HG02973 (cell line): ENCODE measurements around the gene ANKS1B.

Source experiments
- ATAC-seq: cut with Tn5 transposase; IDR thresholded peaks from one replicate; pipeline ENCODE4 v1.9.1; 2021; ENCODE audit warnings: moderate library complexity; ENCODE audit not compliant: unreplicated experiment

ANKS1B gene

DNA sequence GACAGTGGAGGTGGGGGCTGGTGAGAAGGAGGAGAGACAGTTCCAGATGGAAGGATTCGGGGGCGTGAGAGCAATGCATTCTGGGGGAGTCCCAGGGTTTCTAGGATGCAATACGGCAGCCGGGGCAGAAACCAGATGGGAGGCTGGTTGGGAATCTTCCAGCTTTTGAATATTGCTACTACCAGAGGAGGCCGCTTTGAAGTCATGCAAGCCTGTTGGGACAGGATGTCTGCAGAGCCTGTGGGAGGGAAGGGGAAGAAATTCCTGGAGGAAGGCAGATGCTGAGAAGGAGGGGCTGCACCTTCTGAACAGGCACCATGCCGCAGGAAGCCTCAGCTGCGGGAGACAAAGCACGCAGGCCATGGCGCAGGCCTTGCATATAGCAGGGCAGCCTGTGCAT is 1234.2 kb downstream of the ANKS1B start:
- ATAC-seq: no peak

GRCh38 chr12:98748463-98748862 is 1236.3 kb downstream of the ANKS1B start:
- no peak for ATAC-seq

DNA sequence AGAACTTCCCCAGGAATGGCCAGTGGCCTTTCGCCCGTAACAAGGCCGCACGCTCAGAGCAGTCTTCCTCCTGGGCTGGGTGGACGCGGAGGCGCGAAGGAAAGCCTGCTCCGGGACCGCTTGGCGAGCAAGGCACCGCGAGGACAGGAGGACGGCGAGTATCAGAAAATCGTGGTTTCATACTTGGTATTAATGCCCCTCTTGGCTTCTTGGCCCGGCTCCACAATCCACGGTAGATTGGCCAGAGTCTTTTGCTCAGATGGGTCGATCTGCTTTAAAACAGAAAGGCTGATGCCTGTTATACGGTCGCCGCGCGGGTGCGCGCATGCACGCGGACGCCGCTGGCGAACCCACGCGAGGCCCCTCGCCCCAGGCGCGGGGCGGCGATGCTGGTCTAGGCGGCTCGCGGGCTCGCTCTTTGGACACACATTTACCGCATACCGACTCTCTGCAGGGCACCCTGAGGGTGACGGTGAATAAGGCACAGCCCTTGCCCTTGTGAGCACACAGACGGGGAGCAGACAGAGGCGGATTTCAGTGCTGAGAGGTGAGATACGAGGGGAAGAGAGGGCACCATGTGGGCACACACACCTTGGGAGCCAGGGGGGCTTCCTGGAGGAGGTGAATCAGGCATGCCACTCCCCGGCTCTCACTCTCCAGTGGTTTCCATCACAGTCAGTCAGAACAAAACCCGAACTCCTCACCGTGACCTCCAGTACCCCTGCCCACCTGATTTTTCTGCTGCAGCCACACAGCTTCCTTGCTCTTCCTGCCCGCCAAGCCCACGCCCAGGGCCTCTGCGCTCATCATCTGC is 1239.0 kb downstream of the ANKS1B start:
- peak; percentile 47 for ATAC-seq

- ATAC-seq: no peak
Observed at GRCh38 chr12:98744680-98745079, 1240.1 kb downstream of the ANKS1B start.

- ATAC-seq: peak; percentile 37
Observed at GRCh38 chr12:98743362-98743953, 1241.3 kb downstream of the ANKS1B start.

DNA sequence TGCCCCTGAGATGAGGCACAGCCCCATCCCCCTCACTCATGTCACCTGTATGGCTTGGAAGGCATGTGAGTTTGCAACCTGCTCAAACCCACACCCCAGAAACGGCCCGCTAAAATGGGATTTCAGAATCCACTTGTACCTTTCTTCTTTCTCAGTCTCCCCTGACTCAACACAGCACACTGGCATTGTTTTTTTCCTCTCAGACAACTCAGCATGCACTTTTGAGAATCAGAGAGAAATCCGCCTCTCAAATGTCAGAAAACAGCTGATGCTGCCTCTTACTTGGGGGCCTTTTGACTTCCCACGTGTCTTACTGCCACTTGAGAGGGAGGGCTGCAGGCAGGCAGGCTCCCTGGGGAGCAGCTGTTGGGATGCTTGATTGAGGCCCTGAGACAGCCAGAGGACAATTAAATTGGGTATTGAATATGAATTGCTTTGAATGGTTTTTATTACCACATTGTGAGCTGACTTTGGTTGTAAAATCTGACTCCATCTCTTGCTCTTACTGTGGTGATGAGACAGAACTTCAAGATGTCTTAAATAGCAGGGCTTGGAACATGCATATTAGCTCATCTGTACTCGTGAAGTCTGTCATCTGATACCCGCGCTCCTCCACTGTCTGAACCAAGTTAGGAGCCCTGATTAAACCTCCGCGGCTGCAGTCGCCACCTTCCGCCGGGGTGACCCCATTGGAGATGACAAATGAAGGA is 1243.0 kb downstream of the ANKS1B start:
- no peak for ATAC-seq

DNA sequence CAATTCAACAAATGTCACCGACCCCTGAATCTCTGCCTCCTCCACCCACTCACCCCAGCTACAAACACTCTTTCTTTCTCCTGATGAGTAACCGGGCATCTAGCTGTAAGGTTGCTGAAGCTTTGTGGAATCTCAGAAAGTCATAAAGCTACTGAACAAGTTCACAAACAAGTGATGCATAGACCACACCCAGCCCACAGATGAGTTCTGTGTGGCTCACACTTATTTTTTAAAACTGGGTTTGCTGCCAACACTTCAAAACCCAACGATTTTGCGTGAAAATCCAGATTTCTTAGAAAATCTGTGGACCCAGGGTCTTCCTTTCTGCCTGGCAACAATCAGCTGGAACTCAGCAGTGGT is 1243.6 kb downstream of the ANKS1B start:
- ATAC-seq: no peak

GRCh38 chr12:98740751-98741150 is 1244.0 kb downstream of the ANKS1B start:
- ATAC-seq: no peak

GRCh38 chr12:98738539-98738938 is 1246.2 kb downstream of the ANKS1B start:
- ATAC-seq: no peak

DNA sequence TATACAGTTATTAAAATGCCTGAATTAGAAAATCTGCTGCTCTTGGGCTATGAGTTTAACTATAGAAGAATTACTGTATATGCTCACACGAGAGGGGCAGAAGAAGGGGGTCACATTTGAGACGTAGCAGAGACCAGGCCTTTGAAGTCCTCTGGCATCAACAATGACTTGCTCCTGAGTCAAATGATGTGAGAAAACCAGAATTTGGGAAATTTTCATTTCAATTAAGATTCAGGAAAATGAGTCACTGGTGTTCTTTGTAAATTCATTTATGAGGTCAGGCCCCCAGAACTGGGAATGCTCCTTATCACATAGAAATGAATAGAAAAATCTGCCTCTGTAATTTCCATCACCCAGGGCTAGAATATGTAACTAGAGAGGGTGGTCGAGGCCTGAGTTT is 1246.7 kb downstream of the ANKS1B start:
- ATAC-seq: no peak

- ATAC-seq: no peak
Observed at GRCh38 chr12:98737322-98737712, 1247.4 kb downstream of the ANKS1B start.

DNA sequence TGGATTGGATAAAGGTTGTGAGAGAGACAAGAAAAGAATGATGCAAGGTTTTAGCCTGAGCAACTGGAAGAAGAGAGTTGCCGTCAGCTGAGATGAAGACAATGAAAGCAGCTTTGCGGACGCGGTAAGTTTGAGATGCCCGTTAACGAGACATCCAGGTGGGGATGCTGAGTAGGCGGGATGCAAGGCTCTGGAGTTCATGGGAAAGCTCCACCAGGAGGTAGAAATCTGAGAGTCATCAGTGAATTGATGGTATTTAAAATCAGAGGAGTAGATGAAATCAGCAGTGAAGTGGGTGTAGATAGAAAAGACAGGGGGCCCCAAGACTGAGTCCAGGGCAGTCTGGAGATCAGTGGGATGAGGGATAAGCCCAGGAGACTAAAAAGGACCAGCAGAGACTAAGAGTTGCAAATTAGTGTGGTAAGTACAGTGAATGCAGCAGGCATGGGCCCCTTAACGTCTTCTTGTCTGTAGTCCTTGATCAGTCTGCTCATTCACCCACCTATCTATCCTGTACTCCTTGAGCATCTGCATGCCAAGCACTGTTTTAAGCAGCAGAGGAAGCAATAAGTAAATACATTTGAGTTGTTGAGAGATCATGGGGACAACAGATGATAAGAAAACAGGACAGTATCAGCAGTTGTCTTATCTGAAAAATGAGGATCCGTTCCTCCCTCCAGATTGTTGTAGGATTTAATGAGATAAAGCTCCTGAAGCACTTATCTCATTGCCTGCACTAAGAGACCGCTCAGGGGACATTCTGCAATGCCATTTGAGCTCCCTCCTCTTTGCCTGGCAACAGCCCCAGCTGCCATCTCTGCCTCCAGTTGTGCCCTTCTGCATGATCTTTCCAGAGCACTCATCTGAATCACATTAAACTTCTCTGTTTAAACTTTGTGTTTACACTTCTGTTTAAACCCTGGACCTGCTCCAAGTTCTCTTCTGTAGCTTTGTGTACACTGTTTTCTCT is 1248.1 kb downstream of the ANKS1B start:
- no peak for ATAC-seq

- no peak for ATAC-seq
Observed at GRCh38 chr12:98735821-98736220, 1248.9 kb downstream of the ANKS1B start.

DNA sequence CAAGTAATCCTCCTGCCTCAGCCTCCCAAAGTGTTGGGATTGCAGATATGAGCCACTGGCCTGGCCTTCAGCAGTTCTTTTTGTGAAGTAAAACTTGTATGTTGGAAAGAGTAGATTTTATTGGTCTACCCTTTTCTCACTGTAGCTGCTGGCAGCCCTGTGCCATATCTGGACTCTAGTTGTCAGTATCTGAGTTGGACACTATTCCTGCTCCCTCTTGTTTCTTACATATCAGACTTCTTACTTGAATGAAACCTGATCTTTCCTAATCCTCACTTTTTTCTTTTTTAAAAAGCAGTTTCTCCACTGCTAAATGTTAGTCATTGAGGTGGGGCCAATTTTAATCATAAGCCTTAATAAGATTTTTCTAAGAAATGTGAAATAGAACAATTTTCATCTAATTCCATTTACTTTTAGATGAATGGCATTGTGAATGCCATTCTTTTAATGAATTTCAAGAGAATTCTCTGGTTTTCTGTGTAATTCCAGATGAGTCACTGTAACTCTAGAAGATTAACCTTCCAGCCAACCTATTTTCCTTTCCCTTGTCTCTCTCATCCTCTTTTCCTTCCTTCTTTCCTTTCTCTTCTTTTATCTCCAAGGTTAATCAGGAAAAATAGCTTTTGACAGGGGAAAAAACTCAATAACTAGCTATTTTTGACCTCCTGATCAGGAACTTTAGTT is 1250.9 kb downstream of the ANKS1B start:
- ATAC-seq: no peak

DNA sequence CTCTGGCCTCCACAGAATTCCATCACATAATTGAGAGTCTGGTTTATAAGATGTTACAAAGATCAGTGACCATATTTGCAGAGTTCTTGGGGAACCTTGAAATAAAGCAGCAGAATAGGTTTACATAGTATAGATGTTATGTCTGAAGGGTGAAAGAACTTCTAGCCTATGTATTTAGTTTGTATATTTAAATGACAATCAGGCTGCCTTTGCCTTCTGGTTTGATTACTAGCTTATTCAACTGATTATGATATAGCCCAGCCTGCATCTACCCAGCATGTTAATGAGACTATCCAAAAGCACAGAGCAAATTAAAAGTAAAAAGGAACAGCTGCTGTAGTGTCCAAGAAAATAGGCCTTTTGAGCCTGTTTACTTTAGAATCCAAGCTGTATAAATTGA is 1254.3 kb downstream of the ANKS1B start:
- no peak for ATAC-seq

DNA sequence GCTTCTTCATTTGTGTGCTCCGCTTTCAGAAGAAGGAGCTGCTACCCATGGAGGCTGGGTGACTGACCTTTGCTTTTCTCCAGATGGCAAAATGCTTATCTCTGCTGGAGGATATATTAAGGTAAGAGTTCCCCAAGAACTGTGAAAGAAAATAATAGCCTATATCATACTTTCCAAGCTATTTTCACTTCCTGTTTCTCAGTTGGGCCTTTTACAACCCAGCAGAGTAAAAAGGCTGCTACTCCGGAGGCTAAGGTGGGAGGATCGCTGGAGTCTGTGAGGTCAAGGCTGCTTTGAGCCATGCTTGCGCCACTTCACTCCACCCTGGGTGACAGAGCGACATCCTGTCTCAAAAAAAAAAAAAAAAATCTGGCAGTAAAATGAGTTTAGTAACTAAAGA is 1257.5 kb downstream of the ANKS1B start:
- no peak for ATAC-seq

DNA sequence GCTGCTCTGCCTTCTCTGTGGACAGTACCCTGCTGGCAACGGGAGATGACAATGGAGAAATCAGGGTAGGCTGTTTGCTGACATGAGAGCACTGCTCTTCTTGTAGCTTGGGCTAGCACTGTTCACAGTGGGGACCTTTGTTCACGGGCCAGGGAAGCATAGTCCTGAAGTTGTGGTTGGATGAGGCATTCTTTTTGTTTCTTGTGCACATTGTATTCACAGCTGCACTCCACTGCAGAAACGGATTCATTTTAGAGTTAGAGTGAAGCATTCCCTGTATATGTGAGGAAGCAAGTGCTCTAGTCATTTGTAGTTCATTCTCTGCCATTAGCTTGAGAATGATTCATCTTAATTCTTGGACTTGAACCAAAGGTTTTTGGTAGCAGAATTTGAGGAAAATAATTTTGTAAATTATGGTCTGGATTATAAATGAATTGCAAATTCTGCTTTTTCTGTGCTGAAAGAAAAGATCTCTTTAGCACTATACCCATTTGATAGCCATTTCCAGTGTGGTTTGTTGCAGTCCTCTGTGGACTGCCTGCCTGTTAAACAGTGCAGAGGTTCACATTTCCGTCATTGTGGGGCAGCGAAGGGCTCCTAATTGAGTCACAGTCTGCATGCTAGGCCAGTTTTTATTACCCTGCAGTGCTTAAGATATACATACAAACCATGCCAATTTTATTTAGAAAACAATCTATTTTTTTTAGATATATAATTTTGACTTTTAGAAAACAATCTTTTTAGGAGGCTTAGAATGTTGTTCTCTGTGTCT is 1259.1 kb downstream of the ANKS1B start:
- ATAC-seq: peak; percentile 83

DNA sequence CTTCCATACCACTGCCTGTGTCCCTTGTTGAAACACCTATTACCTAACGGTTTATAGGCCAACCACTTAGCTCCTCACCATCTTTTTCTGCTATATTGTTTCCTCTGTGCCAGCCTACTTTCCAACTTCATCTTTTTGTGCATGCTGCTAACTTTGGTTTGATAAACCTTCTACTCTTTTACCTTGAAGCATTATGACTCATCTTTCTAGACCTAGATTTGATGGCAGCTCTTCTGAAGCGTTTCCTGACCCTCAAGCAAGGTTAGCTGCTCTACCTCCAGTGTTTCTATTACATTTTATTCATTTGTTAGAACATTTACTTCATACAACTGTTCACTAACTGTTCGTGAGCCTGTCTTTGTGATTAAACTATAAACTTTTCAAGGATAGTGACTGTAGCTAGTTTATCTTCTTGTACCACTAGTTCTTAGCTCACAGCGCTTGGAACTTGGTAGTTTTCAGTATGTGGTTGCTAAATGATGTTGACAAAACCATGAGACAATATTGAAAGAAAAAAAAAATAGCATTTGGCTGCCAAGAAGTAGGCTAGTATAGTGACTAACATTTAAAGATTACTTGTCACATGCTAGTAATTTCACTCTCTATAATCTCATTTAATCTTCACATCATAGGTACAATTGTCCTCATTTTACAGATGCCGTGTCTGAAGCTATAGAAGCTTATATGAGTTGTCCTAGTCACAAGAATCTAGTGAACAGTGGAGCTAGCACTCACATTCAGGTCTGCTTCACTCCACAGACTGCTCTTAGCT is 1260.2 kb downstream of the ANKS1B start:
- ATAC-seq: no peak

- ATAC-seq: no peak
Observed at GRCh38 chr12:98721204-98721702, 1263.5 kb downstream of the ANKS1B start.
